ENCODE results near the gene GPRC5B.

GPRC5B gene

GRCh38 chr16:19853742-19854542 lies 30.7 kb downstream of the GPRC5B start:
- TF ChIP-seq POLR2A (IDR thresholded peaks at IDR 0.05; ENCODE audit: low read length) (no peak), GATA1 (IDR thresholded peaks at IDR 0.05; ENCODE audit: low read depth, low read length) (no peak)

GRCh38 chr16:19853132-19853741 lies 31.4 kb downstream of the GPRC5B start:
- DNase-seq = no peak
- no peak for TF ChIP-seq POLR2A (IDR thresholded peaks at IDR 0.05; ENCODE audit: low read length)
- no peak for TF ChIP-seq GATA1 (IDR thresholded peaks at IDR 0.05; ENCODE audit: low read depth, low read length)

More at GRCh38 chr16:19853742-19854542, 30.7 kb downstream of the GPRC5B start:
- DNase-seq = no peak

DNA sequence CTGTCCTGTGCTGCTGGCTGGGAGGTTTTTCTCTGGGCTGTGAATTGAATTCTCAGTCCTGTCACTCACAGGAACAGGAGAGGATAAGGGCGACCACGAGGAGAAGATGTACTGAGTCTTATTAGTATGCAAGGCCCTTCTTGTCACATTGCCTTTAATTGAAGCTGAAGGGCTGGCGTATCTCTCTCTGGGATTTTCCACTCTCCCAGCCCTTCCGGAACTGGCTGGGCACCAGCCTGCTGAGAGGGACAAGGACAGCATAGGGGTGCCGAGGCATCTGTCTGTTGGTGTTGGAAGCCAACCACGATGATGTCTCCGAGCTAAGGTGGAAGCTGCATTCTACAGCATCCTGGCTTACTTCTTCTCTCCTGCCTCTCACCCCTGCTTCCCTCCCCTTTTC lies 33.2 kb downstream of the GPRC5B start:
- TF ChIP-seq GATA1 (IDR thresholded peaks at IDR 0.05; ENCODE audit: low read depth, low read length) (no peak), POLR2A (IDR thresholded peaks at IDR 0.05; ENCODE audit: low read length) (no peak)

DNA sequence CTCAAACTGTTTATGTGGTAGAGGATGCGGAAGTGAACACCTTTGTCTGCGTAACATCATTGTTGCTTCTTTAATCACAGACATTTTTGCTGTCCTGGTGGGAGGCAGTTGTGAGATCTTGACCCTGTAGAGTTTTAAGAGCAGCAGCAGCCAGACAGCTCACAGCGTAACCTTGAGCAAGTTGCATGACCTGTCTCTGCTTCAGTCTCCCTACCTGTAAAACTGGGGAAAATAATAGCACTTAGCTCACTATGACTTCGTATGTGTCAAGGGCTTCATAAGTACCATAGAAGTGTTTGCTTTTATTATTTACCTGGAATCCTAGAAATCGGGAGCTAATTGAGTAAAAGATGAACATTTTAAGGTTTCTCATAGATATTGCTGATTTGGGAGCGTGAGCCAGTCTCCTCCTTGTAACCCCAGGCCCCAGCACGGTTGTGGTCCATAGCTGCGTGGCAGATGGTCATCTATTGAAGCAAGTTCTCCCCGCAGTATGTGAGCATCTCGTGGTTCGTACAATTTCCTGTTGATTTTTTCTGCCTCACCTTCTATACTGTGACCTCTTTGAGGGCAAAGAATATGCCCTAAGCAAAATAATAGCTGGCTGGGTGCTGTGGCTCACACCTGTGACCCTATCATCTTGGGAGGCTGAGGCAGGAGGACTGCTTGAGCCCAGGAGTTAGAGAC lies 34.4 kb downstream of the GPRC5B start:
- TF ChIP-seq GATA1 (IDR thresholded peaks at IDR 0.05; ENCODE audit: low read depth, low read length) (no peak), POLR2A (IDR thresholded peaks at IDR 0.05; ENCODE audit: low read length) (no peak)
- DNase-seq = no peak

More for the DNA sequence above, 33.2 kb downstream of the GPRC5B start:
- no peak for DNase-seq

DNA sequence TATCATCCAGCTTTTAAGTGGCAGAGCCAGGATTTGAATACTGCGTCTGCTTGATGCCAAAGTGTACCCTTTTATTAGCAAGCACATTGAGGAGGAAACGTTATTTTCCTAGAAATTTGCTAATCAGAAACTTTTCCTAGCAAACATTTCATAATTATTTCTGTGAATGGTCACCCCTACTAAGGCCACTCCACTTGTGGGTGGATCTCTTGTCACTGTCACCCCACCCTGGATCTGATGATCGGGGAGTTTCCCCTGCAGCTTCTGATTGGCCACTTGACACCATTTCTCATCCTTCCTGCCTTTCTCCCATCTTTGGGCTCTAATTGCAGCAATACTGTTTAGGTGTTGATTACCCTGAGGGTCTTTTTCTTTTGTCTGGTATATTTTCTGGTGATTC lies 35.9 kb downstream of the GPRC5B start:
- TF ChIP-seq GATA1 (IDR thresholded peaks at IDR 0.05; ENCODE audit: low read depth, low read length) = no peak
- no peak for TF ChIP-seq POLR2A (IDR thresholded peaks at IDR 0.05; ENCODE audit: low read length)
- no peak for DNase-seq

DNA sequence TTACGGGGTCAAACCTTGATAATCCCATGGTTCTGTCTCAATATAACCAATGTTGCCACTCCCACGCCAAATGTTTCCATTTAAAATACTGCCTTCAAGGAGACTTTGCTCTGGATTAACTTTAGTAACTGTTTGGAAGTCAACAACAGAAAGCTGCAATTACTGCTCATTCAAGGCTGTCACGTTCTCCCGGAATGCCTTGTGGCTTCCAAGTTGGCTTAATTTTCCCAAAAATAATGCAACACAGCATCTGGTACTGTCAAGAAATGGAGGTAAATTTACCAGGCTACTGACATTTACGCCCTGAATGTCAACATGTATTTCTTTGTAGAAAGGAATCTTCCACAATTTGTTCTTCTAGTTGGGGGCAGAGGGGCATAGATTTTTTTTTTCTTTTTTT lies 38.2 kb downstream of the GPRC5B start:
- no peak for DNase-seq
- TF ChIP-seq GATA1 (IDR thresholded peaks at IDR 0.05; ENCODE audit: low read depth, low read length) = no peak
- TF ChIP-seq POLR2A (IDR thresholded peaks at IDR 0.05; ENCODE audit: low read length) = no peak

- no peak for DNase-seq
- TF ChIP-seq GATA1 (IDR thresholded peaks at IDR 0.05; ENCODE audit: low read depth, low read length) = no peak
- TF ChIP-seq POLR2A (IDR thresholded peaks at IDR 0.05; ENCODE audit: low read length) = no peak
These were observed 39.6 kb downstream of the GPRC5B start for GRCh38 chr16:19844945-19845641.

DNA sequence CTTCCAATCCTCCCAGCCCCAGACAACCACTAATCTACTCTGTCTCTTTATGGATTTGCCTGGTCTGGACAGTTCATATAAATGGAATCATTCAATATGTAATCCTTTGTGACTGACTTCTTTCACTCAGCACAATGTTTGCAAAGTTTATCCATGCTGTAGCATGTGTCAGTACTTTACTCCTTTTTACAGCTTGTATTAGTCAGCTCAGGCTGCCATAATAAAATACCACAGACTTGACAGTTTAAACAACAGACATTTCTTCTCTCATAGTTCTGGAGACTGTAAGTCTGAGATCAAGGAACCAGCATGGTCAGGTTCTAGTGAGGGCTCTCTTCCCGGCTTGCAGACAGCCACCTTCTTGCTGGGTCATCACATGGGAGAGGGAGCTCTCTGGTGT lies 41.3 kb downstream of the GPRC5B start:
- no peak for DNase-seq
- TF ChIP-seq POLR2A (IDR thresholded peaks at IDR 0.05; ENCODE audit: low read length) = no peak
- TF ChIP-seq GATA1 (IDR thresholded peaks at IDR 0.05; ENCODE audit: low read depth, low read length) = no peak

DNA sequence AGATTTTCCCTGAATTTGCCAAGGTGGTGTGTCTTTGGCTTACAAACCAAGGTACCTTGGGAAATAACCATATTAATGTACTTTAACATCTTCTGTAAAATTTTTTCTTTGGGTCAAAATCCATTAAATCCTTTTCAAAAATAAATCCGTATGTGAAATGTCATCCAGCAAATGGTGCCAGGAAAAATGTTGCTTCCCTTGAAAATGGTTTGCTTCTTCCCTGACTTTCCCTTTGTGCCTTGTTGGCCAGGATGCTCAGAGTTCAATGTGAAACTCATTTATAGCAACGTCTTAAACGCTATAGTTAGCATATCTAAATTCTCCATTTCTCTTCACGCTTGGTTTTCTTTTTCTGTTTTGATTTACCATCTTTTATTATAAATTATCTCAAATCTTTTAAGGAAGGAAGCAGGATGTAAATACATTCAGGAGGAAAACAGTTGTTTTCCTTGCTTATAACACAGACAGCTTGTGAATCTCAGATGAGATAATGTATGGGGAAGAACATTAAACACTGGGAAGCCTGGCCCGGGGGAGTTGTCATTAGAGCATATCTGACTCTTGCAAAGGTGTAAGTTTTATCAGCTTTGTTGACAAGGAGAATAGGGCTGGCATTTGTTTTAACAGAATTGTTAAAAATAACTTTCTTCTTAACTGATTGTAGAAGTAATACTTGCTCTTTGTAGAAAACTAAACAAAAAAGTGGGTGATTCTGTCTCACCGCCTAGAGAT lies 42.1 kb downstream of the GPRC5B start:
- DNase-seq = no peak
- TF ChIP-seq GATA1 (IDR thresholded peaks at IDR 0.05; ENCODE audit: low read depth, low read length) (no peak), POLR2A (IDR thresholded peaks at IDR 0.05; ENCODE audit: low read length) (no peak)

DNA sequence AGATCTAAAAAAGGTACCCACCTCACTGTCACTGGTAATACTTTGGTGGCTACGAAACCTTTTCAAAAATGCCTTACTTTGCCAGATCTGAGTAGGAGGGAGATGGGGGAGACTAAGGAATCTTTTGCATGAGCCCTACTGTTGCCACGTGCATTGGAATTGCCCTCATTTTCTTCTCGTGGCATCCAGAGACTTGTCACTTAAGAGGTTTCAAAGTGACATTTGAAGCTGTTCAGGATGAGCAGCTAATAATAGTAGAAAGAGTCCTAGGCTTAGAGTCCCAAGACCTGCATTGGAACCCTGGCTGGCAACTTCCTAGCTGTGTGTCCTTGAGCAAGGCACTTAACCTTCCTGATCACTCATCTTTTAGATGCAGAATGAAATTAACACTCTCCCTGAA lies 43.5 kb downstream of the GPRC5B start:
- DNase-seq = no peak
- TF ChIP-seq GATA1 (IDR thresholded peaks at IDR 0.05; ENCODE audit: low read depth, low read length) (no peak), POLR2A (IDR thresholded peaks at IDR 0.05; ENCODE audit: low read length) (no peak)

GRCh38 chr16:19840524-19841110 lies 44.0 kb downstream of the GPRC5B start:
- TF ChIP-seq GATA1 (IDR thresholded peaks at IDR 0.05; ENCODE audit: low read depth, low read length) (no peak), POLR2A (IDR thresholded peaks at IDR 0.05; ENCODE audit: low read length) (no peak)
- DNase-seq = no peak

GRCh38 chr16:19837984-19838707 lies 46.5 kb downstream of the GPRC5B start:
- no peak for DNase-seq
- TF ChIP-seq POLR2A (IDR thresholded peaks at IDR 0.05; ENCODE audit: low read length) (no peak), GATA1 (IDR thresholded peaks at IDR 0.05; ENCODE audit: low read depth, low read length) (no peak)
